GM19023 (cell line): ENCODE results near the gene PPP1R3A.

Source experiments
- ATAC-seq: cut with Tn5 transposase; IDR thresholded peaks from one replicate; pipeline ENCODE4 v1.9.1; 2021; ENCODE audit warnings: mild to moderate bottlenecking, moderate library complexity; ENCODE audit not compliant: unreplicated experiment

Gene PPP1R3A

DNA sequence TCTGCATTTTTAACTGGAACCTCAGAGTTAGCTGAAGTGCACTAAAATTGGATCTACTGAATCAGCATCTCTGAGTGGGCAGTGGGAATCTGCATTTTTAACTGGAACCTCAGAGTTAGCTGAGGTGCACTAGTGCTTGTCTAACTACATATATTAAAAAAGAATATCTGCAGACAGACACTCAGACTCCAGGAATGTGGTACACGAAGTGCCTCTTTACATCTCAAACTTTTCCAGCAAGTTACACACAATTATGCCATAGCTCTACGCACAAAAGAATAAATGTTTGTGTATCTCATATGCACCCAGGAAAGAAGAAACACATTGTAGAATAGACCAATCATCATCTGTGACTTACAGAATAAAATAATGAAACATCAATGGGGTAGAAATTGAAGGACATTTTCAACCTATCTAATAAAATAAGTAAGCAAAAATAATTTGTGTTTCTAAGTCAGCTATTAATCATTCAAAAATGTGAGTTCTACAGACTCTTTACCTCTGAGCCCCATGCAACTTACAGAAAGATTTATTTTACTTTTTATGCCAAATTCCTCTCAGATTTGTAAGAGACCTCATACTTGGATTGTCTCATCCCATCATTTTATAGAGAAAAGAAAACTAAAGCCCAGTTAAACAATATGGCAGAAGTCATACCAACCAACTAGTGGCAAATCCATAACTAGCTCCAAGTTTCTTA lies 28.3 kb downstream of the PPP1R3A start:
- ATAC-seq = no peak

DNA sequence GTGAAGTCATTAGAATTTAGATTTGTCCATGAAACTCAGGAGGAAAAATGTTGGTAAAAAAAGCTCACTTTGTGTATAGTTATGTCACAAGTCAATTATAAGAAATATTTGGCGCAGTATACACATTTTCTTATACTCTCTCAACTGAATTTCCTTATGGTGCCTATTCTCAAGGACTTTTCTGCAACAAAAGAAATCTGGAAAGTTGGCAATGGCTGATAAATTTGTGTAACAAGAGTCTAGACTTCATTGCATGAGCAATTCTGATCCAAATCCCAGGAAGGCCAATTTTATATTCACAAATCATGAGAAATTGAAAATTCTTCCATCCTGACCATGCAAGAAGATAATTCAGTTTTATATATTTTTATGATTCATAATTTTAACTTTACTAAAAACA lies 35.7 kb downstream of the PPP1R3A start:
- no peak for ATAC-seq

DNA sequence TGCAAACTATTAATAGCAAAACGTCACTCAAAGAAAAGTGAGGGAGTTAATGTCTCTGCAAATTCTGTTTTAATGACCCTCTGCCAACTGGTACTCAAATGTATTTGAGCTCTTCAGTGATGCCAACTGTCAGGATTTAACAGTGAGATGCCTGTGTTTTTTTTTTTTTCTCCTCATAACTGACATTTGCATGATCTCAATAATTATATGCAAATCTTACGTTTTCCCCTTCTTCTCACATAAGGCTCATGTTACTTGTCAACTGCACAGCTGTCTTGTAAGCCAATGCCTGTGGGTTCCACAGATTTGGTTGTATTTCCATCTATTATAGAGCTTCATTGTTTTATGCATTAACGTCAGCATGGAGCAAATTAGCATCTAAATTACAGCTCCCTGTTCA lies 38.2 kb downstream of the PPP1R3A start:
- ATAC-seq = no peak

DNA sequence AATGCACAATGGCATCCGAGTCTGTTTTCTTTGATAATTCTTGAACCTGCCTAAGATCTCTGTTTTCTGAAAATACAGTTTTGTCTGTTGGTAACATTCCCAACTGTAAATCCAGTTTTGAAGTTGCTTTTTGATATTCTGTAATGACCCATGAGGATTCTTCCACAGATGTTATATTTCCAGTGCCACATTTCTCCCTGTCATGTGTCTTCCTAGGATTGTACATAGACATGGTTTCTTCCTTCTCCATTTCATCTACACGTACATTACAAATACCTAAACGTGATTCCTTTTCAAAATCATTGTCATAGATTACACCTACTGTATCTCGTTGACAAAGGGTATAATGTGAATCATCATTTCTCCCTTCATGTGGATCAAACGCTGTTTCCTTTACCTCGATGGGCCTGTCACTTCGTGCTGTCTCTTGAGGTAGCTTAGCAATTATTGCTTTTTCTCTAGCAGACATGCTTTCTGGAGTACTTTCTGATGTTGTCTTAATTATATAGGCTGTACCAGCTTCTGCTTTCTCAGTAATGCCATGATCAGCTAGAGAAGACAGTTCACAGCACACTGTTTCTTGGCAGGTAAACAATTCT lies 40.3 kb downstream of the PPP1R3A start:
- no peak for ATAC-seq

DNA sequence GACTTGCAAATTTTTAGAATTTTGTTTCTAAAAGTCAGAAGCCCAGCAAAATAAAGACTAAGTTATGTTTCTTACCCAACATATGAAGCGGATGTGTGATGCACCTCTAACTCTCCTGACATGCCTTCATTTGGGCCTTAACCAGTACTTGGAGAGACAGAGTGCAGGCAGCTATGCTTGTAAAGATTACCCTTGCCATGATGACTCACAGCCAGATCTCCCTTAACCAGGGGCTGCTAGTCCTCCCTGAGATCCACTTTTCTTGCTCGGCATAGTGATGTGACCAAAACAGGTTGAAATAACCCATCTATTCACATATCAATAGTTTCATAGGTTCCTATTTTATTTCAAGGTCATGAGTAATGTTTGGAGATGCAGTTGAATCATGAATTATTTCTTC lies 43.6 kb downstream of the PPP1R3A start:
- ATAC-seq = no peak

DNA sequence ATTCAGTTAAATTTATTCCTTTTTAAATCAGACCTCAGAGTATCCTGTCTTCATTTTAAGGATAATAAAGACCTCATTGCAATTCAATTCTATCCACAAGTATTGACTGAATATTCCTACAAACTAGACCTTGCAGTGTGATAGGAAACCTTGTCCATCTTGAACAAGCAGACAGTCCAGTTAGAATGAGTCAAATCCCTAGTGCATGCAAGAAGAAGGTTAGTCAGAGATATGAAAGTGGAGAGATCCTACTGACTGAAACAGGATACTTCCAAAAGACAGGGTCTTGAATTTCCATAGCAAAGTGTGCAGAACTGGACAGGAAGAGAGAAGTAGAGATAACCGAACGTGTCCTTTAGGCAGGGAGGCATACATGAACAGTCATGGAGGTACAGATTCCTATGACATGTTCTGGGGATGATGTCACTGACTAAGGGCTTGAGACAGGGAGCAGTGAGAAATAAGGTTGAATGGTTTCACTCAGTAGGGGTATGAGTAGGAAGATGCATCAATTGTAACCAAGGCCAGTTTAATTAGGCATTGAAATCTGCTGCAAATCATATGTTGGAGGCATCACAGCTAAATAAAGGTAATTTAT lies 45.2 kb downstream of the PPP1R3A start:
- ATAC-seq = no peak

DNA sequence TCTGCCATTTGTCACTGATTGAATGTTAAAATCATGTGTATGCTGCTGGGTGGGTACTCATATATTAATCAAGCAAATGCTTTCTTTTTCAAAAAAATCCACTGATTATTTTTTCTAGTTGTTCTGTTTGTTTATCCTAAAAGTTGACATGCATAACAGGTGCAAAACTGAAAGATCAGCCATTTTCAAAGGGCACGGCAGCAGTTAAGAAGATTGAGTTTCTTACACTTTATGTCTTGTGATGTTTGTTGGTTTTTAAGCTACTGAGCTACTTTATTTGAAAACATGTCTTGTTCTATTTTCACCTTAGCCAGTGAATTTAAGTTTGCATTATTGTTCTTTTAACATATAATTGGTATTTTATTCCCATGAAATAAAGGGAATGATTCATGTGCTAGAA lies 45.8 kb downstream of the PPP1R3A start:
- ATAC-seq = no peak

DNA sequence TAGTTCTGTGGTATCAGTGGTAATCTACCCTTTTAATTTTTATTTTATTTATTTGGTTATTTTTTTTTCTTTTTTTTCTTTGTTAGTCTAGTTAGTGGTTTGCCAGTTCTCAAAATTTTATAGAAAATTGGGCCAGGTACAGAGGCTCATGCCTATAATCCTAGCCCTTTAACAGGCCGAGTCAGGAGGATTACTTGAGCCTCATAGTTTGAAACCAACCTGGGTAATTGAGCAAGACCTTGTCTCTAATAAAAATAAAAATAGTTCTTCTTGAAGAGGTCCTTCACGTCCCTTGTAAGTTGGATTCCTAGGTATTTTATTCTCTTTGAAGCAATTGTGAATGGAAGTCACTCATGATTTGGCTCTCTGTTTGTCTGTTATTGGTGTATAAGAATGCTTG lies 51.5 kb downstream of the PPP1R3A start:
- no peak for ATAC-seq

DNA sequence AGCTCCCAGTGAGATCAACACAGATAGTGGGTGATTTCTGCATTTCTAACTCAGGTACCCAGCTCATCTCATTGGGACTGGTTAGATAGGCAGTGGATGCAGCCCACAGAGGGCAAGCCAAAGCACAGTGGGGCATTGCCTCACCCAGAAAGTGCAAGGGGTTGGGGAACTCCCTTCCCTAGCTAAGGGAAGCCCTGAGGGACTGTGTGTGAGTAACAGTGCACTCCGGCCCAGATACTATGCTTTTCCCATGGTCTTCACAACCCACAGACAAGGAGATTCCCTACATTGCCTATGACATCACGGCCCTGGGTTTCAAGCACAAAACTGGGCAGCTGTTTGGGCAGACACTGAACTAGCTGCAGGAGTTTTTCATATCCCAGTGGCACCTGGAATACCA lies 62.8 kb downstream of the PPP1R3A start:
- ATAC-seq = no peak

DNA sequence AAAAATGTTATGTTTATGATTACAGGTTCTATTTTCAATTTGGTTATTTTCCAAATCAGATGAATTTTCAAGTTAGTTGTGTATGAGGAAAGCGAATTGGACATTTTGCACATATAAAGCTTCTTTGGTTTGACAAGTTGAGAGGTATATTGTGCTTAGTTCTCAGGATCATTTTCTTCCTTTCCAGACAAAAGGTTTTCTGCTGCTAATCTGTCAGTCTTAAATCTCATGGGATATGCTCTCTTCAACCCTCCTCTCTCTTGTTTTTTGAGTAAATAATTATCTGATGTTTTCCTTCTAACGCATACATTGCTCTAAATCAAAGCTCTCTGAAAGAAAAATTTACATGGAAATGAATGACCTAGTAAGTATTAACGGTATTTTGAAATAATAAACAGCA lies 77.9 kb downstream of the PPP1R3A start:
- ATAC-seq = no peak

DNA sequence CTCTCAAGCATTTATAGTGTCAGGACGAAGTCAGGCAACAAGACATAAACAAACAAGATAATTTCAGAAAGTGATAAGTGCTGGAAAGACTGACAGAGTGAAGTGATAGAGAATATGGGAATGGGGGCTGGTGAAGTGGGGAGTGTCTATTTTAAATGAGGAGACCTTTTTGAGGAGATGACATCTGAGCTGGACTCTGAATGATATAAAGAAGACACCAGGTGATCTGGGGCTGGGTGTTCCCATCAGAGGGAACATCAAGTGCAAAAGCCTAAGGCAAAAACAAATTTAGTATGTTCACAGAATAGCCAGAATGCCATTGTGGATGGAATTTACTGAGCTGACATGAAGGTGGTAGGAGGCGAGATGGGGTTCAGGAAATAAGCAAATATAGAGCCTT lies 83.4 kb downstream of the PPP1R3A start:
- no peak for ATAC-seq

DNA sequence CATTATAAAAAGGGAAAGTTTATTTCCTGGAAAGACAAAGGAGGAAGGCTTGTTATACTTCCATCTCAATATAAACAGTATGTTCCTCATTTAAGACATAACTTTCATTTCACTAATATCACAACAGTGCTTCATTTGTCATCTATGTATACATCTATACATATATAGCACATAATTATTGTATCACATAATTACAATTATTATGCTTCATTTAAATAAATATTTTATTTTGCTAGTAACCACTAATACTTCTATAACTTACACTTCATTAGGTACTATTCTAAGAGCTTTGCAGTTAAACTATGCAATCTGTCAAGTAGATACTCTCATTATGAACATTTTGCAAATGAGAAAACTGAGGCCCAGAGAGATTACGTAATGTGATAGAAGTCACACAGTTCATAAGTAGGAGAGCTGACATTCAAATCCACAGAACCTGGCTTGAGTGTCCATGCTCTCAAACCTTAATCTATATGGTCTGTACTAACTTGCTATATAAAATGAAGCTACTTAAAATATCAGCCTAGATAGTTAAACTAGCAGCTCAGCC lies 86.5 kb downstream of the PPP1R3A start:
- ATAC-seq = no peak

DNA sequence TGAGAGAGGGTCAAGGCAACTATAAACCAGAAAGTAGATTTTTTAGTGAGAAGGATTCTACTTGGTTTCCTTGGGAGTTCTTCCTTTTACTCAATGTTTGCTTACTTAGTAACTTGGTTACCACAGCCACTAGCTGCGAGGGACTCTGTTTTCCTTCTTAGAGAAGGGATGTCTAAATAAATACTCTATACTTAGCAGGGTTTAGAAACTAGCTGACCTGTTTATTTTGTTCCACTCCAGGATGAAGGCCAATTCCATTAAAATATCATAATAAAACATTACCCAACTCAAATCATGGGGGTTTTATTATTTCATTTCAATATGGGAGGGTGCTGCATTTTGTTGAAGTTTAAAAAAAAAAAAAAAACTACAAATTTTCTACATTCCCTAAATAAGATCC lies 87.3 kb downstream of the PPP1R3A start:
- ATAC-seq = no peak

DNA sequence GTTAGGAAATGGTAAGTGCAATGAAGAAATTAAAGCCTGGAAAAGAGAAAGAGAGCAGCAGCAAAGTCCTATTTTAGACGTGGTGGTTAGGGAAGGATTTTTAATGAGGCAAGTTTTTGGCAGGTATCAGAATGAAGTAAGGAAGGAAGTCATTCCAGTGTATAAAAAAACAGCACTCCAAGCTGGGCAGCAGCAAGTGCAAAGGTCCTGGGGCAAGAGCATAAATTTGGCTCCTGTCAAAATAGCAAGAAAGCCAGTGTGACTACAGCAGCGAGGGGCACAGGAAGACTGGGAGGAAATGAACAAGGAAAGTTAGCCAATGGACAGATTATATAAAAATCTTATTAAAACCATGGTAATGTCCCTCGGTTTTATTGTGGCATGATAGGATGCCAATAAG lies 90.2 kb downstream of the PPP1R3A start:
- no peak for ATAC-seq
